HT1080 (cell line): ENCODE results near the gene OR5L2. TPM values are rescaled to one million over a fixed set of nuclear protein-coding genes. Genes with fewer than 3 reads are reported as not detected.
"Not testable (repeated sequence)": the region's sequence is repeated elsewhere in the genome, so short reads cannot be mapped to it uniquely, and the experiment has no call there.

ENCODE experiments used
- DNase-seq: peaks from one replicate; pipeline ENCODE4 v3.0.0-alpha.2; 2015; ENCODE audit warnings: low read depth
- polyA plus RNA-seq, 2 experiments: library from polyadenylated mRNA; depleted of rRNA; stranded (reverse); fragments of >200 nt; gene quantifications; 2 replicates each; pipeline ENCODE4 v1.2.3, GENCODE V29; 2015
- small RNA-seq: library from RNA; depleted of rRNA; stranded (forward); fragments of <200 nt; gene quantifications from one replicate; pipeline ENCODE3, GENCODE V24; 2014
- total RNA-seq: library from RNA; depleted of rRNA; stranded (reverse); fragments of >200 nt; shearing (Covaris generic); gene quantifications from 2 replicates; pipeline ENCODE4 v1.2.3, GENCODE V29; 2014; rRNA removed

Gene OR5L2
- total RNA-seq: not detected in 2 replicates
- not detected in 2 replicates for polyA plus RNA-seq (2015; cell fraction: cytosol; rRNA removed)
- not detected in 2 replicates for polyA plus RNA-seq (2015; cell fraction: nucleus; rRNA removed)

GRCh38 chr11:55826919-55827318, at the start of gene OR5L2:
Gene OR5L2 (plus strand): TSS chr11:55827219. CDS start chr11:55827219, 0 bp downstream.
- no peak for DNase-seq

- no peak for DNase-seq
Measured at GRCh38 chr11:55791606-55792005, 35.4 kb upstream of the OR5L2 start.

GRCh38 chr11:55793321-55793720, 33.7 kb upstream of the OR5L2 start:
- no peak for DNase-seq

GRCh38 chr11:55795256-55795655, 31.8 kb upstream of the OR5L2 start, which contains the start of gene OR5D14:
Gene OR5D14 (plus strand): TSS chr11:55795556. CDS start chr11:55795556, 0 bp downstream.
- no peak for DNase-seq

DNA sequence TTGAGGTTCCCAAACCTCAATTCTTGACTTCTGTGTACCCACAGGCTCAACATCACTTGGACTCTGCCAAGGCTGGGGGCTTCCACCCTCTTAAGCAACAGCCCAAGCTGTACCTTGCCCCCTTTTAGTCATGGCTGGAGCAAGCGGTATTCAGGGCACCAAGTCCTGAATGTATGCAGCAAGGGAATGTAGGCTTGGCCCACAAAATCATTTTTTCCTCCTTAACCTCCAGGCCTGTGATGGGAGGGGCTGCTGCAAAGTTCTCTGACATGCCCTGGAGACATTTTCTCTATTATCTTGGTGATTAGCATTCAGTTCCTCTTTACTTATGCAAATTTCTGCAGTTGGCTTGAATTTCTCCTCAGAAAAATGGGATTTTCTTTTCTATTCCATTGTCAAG, 20.8 kb upstream of the OR5L2 start:
- no peak for DNase-seq

GRCh38 chr11:55811067-55811466, 16.0 kb upstream of the OR5L2 start, which contains the start of gene OR5L1:
Gene OR5L1 (plus strand): TSS chr11:55811367. CDS start chr11:55811467, 100 bp downstream.
- DNase-seq: no peak

DNA sequence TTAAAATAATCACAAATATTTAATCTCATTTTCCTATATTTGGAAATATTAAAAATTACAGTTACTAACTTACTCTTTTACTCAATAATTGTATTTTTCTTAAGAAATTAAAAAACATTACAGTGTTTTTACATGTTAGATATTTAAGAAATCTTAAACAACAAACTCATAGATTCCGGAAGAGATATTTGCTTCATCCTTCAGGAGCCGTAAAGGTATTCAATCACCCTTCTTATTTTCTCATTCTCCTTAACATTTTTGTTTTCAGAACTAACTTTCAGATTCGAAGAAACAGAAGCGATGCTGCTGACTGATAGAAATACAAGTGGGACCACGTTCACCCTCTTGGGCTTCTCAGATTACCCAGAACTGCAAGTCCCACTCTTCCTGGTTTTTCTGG, 7.7 kb upstream of the OR5L2 start, which contains the start of gene OR5D18:
Gene OR5D18, plus strand, starts transcription at position 301 of the 400 bp plus-strand sequence. Its CDS starts 0 bp downstream, at position 301.
- no peak for DNase-seq

- no peak for DNase-seq
Measured at GRCh38 chr11:55838452-55838851, 11.4 kb downstream of the OR5L2 start, which contains the start of gene OR5D16. Gene OR5D16 (plus strand): TSS chr11:55838752. CDS start chr11:55838752, 0 bp downstream.

DNA sequence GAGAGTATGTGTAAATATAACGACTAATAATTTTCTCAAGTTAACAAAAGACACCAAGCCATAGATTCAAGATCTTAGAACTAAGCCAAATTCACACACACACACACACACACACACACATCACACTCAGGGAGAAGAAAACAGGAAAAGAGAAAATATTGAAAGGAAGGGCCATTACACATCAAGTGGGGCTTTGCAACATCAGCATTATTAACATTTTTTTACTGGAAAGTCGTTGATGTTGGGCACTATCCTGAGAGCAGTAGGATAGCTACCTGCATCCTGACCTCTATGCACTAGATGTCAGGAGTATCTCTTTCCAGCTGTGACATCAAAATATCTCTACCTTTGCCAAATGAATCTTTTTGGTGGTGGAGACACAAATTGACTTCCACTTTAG, 20.4 kb downstream of the OR5L2 start:
- DNase-seq: no peak

GRCh38 chr11:55849037-55849436, 22.0 kb downstream of the OR5L2 start:
- no peak for DNase-seq

GRCh38 chr11:55852141-55852540, 25.1 kb downstream of the OR5L2 start:
- no peak for DNase-seq

DNA sequence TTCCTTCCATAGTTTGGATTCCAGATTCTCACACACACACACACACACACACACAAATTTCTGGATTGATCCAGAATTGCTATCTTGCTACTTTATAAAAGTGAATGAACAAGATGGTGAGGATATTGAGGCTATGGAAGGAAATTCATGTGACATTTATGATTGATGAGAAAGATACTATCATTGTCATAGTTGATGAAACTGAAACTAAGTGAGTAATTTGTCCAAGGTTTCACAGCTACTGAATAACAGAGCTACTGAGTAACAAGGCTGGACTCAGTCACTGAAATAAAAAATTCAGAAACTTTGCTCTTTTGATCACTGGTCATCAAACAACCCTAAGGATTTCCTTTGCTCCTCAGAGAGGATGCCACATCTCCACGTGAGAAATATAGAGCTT, 27.7 kb downstream of the OR5L2 start:
- DNase-seq: no peak

DNA sequence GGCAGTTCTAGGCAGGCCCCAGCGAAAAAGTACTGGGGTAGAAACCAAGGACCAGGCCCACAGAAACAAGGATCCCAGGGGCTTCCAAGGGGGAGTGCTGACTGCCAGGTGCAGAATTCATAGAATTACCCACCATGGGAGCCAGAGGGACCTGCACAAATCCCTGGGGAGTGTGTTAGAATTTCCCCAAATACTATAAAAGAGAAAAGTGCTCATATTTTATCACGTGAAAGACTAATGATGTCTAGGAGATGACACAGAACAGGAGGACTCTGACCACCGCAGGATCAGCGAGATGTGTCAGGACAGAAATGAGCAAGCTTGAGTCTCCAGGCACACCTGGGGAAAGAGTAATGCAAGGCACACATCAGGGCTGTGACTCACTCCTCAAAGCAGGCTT, 40.3 kb downstream of the OR5L2 start:
- DNase-seq: not testable (repeated sequence)

DNA sequence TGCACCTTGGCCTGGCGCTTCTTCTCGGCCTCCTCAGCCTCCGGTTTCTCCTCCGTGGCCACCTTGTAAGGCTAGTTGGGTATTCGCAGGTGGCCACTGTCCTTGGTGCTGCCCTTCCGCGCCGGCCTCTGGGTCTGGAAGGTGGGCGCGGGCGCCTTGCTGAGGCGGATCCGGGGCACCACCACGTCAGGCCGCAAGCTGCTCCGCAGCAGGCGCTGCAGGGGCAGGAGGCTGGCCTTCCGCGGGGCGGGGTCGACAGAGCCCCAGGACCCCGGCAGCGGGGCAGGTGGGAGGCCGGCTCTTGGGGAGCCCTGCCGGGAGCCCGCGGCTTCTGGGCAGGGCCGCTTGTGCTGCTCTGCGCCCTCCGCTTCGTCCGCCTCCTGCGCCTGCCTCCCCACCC, 45.7 kb downstream of the OR5L2 start:
- DNase-seq: not testable (repeated sequence)

- DNase-seq: not testable (repeated sequence)
Measured at GRCh38 chr11:55873146-55873545, 46.1 kb downstream of the OR5L2 start.

Small RNA genes within 50 kb of the gene (small RNA-seq; reads per million reads assigned to genes)
- gene AC036111.3: not detected

Other genes starting within 250 kb of the OR5L2 start
- gene OR4C11, start 219.6 kb upstream of the OR5L2 start, total RNA-seq: not detected in 2 replicates
- not detected in 2 replicates for gene OR4P4, start 192.1 kb upstream of the OR5L2 start, total RNA-seq
- not detected in 2 replicates for gene OR4S2, start 178.9 kb upstream of the OR5L2 start, total RNA-seq
- 0.10 TPM in 1 of 2 replicates, not detected in the other for gene OR4C6, start 165.0 kb upstream of the OR5L2 start, total RNA-seq
- not detected in 2 replicates for gene OR5D13, start 53.8 kb upstream of the OR5L2 start, total RNA-seq
- gene OR5D14, start 31.7 kb upstream of the OR5L2 start, total RNA-seq: not detected in 2 replicates
- gene OR5L1, start 15.9 kb upstream of the OR5L2 start, total RNA-seq: not detected in 2 replicates
- not detected in 2 replicates for gene OR5D18, start 7.6 kb upstream of the OR5L2 start, total RNA-seq
- gene OR5D16, start 11.5 kb downstream of the OR5L2 start, total RNA-seq: not detected in 2 replicates
- not detected in 2 replicates for gene TRIM51, start 56.1 kb downstream of the OR5L2 start, total RNA-seq
- gene OR5W2, start 87.4 kb downstream of the OR5L2 start, total RNA-seq: not detected in 2 replicates
- gene OR5I1, start 109.2 kb downstream of the OR5L2 start, total RNA-seq: not detected in 2 replicates
- gene OR10AG1, start 142.7 kb downstream of the OR5L2 start, total RNA-seq: not detected in 2 replicates
- not detected in 2 replicates for gene OR5F1, start 167.4 kb downstream of the OR5L2 start, total RNA-seq
- gene OR5AS1, start 200.4 kb downstream of the OR5L2 start, total RNA-seq: not detected in 2 replicates